Retinal pigment epithelial cell (primary cell): ENCODE measurements around the gene MAPK10.
A peak's percentile ranks its signal among the peaks of the same experiment; 100 is the strongest.

Experiments
- DNase-seq: peaks from one replicate; pipeline ENCODE4 v3.0.0-alpha.2; 2010; ENCODE audit warnings: low read depth
- H3K4me3 ChIP-seq: 2 replicates; pipeline ENCODE4 v1.5.1; 2011; ENCODE audit warnings: mild to moderate bottlenecking, low read length, control low read depth, moderate library complexity
- CTCF ChIP-seq: conservative IDR thresholded peaks from 2 replicates; pipeline ENCODE4 v1.5.1; 2011; ENCODE audit warnings: low read depth, low read length, control low read depth, inconsistent platforms

The MAPK10 gene

GRCh38 chr4:86058621-86059020 lies 301.2 kb downstream of the MAPK10 start:
- no peak for TF ChIP-seq CTCF
- no peak for DNase-seq
- no peak overlapping the region for H3K4me3 ChIP-seq

- H3K4me3 ChIP-seq = no peak overlapping the region
- peak; percentile 19 for DNase-seq
- TF ChIP-seq CTCF = no peak
Measured at GRCh38 chr4:86055898-86056297, 304.0 kb downstream of the MAPK10 start.

- TF ChIP-seq CTCF = no peak
- no peak overlapping the region for H3K4me3 ChIP-seq
- DNase-seq = no peak
Measured at GRCh38 chr4:86054286-86055032, 305.4 kb downstream of the MAPK10 start.

GRCh38 chr4:86050496-86050895 lies 309.4 kb downstream of the MAPK10 start:
- no peak for DNase-seq
- no peak overlapping the region for H3K4me3 ChIP-seq
- TF ChIP-seq CTCF = no peak

- no peak for TF ChIP-seq CTCF
- H3K4me3 ChIP-seq = no peak overlapping the region
- DNase-seq = no peak
Measured at GRCh38 chr4:86048426-86048825, 311.4 kb downstream of the MAPK10 start.

GRCh38 chr4:86044593-86044985 lies 315.3 kb downstream of the MAPK10 start:
- TF ChIP-seq CTCF = no peak
- H3K4me3 ChIP-seq = no peak overlapping the region
- no peak for DNase-seq
